IgD-negative memory B cell (primary cell): ENCODE measurements around the gene MZT2A. TPM values are rescaled to one million over a fixed set of nuclear protein-coding genes. Genes with fewer than 3 reads are reported as not detected.
"Not testable (repeated sequence)": the region's sequence is repeated elsewhere in the genome, so short reads cannot be mapped to it uniquely, and the experiment has no call there.

ENCODE experiments used
- H3K27ac Mint-ChIP-seq, 3 donors: one replicate each; pipeline ENCODE4 v1.8.0; 2020 to 2022; ENCODE audit warnings: mild to moderate bottlenecking in 3 of 3, mixed read lengths in 3 of 3, moderate library complexity in 1 of 3
- H3K27me3 Mint-ChIP-seq: one replicate; pipeline ENCODE4 v1.8.0; 2021; ENCODE audit warnings: mixed read lengths
- H3K36me3 Mint-ChIP-seq: one replicate; pipeline ENCODE4 v1.8.0; 2020; ENCODE audit warnings: mild to moderate bottlenecking, mixed read lengths
- H3K4me1 Mint-ChIP-seq, 3 donors: one replicate each; pipeline ENCODE4 v1.8.0; 2020 to 2022; ENCODE audit warnings: mixed read lengths in 3 of 3, mild to moderate bottlenecking in 1 of 3
- H3K4me3 Mint-ChIP-seq, 4 donors: one replicate each; pipeline ENCODE4 v1.8.0; 2020 to 2022; ENCODE audit warnings: mild to moderate bottlenecking in 4 of 4, mixed read lengths in 4 of 4, moderate library complexity in 3 of 4
- H3K9me3 Mint-ChIP-seq, 3 donors: one replicate each; pipeline ENCODE4 v1.8.0; 2020 to 2021; ENCODE audit warnings: mixed read lengths in 3 of 3, mild to moderate bottlenecking in 1 of 3
- polyA plus RNA-seq: library from polyadenylated mRNA; unstranded; fragments of 300-500 nt; fragmentation: Illumina TruSeq; gene quantifications from one replicate; pipeline ENCODE4 v1.2.3, GENCODE V29; 2021

The MZT2A gene
- polyA plus RNA-seq, 1 donor from 2014 or later = 103 TPM

GRCh38 chr2:131511969-131512870 lies 20.0 kb upstream of the MZT2A start:
- peak overlapping the region in 2 of 3 donors; percentile 68 to 74 for H3K27ac Mint-ChIP-seq
- not testable (repeated sequence) for H3K9me3 Mint-ChIP-seq, H3K36me3 Mint-ChIP-seq, H3K27me3 Mint-ChIP-seq
- peaks cover 10 to 14% (median 12%) of the 10 kb centered on the region in 3 donors for H3K4me1 Mint-ChIP-seq
- peak overlapping the region in 1 of 4 donors; percentile 49 for H3K4me3 Mint-ChIP-seq

DNA sequence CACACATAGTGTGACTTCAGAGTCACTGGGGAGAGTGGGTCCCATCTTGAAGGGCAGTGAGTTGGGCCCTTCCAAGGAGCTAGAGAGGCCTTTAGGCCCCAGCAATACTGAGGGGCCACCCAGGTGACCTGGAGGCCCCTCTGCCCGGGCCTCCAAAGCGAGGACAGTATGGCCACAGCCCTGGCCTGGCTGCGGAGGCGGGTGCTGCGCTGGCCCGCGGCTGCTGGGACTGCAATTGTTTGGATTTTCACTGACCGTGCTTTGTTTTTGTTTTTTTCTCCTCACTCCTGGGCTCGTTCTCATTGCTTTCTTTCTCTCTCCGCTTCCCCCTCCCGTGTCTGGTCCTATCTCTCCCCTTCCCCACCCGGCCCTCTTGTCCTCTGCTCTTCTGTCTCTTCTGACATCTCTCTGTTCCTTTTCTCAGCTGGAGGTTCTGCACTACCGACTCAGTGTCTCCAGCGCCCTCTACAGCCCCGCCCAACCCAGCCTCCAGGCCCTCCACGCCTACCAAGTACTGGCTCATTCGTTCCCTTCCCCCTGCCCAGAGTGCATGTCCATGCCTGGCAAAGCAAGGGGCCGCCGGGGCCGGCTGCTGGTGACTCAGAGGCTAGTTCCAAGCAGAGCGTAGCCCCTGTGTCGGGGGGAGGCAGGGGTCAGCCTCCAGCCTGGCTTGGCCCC lies 19.2 kb upstream of the MZT2A start:
- not testable (repeated sequence) for H3K27ac Mint-ChIP-seq, H3K27me3 Mint-ChIP-seq, H3K36me3 Mint-ChIP-seq, H3K9me3 Mint-ChIP-seq
- H3K4me3 Mint-ChIP-seq = peak overlapping the region in 1 of 4 donors; percentile 51
- peaks cover 10 to 14% (median 12%) of the 10 kb centered on the region in 3 donors for H3K4me1 Mint-ChIP-seq

DNA sequence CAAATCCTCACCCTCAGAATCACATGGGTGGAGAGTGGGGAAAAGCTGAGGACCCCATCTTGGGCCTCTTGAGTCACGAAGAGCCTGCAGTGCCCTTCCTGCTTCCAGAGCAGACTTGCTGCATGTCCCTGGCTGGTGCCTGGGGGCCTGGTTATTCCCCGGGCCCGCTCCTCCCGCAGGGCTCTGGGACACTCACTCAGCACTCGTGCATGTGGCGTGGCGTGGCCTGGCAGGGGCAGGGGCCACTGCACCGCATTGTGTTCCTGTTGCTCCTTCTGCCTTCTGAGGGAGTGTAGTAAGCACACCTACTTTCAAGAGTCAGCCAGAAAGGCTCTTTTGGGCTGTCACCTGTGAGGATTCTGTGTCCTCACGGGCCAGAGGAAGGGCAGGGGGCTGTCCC lies 17.4 kb upstream of the MZT2A start:
- no peaks in the 10 kb centered on the region for H3K27me3 Mint-ChIP-seq
- H3K9me3 Mint-ChIP-seq = no peaks in the 10 kb centered on the region
- H3K36me3 Mint-ChIP-seq = peaks cover 4% of the 10 kb centered on the region
- H3K4me1 Mint-ChIP-seq = peaks cover 8 to 12% (median 11%) of the 10 kb centered on the region in 3 donors
- no peak overlapping the region for H3K27ac Mint-ChIP-seq
- no peak overlapping the region for H3K4me3 Mint-ChIP-seq

- H3K9me3 Mint-ChIP-seq, H3K4me3 Mint-ChIP-seq, H3K36me3 Mint-ChIP-seq, H3K27ac Mint-ChIP-seq, H3K27me3 Mint-ChIP-seq, H3K4me1 Mint-ChIP-seq: not testable (repeated sequence)
Observed at GRCh38 chr2:131504082-131504750, 12.0 kb upstream of the MZT2A start.

GRCh38 chr2:131503587-131503986 lies 11.4 kb upstream of the MZT2A start:
- H3K27ac Mint-ChIP-seq, H3K4me1 Mint-ChIP-seq, H3K36me3 Mint-ChIP-seq, H3K4me3 Mint-ChIP-seq, H3K9me3 Mint-ChIP-seq, H3K27me3 Mint-ChIP-seq: not testable (repeated sequence)

DNA sequence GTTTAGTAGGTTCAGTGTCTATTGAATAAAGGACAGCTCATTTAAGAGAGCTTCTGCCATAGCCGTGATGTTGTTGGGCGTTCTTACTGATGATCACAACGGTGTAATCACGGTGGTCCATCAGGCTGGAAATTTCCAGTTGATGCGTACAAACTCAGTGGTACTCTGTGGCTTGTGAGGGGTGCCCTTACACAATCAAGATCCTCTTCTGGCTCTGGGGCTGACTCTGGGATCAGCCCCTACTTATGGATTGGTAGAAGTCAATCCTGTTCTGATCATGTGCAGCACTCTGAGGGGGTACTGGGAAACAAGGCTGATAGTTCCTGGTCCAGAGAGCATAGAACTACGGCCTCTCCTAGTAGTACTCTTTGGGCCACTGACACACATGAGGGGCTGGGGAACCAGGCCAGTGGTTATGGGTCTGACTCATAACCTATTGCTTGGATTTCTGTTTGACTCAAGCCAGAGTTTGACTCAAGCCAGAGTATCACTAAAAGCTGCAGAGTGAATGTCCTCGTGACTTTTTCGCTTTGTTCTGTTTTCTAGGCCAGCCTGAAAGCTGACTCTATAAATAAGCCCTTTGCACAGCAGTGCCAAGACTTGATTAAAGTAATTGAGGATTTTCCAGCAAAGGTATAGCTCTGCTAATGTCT lies 6.2 kb upstream of the MZT2A start:
- not testable (repeated sequence) for H3K27me3 Mint-ChIP-seq, H3K9me3 Mint-ChIP-seq, H3K36me3 Mint-ChIP-seq
- Mint-ChIP-seq H3K4me1 (peaks cover 2 to 14% (median 8%) of the 10 kb centered on the region in 3 donors), H3K27ac (peak overlapping the region in 1 of 3 donors; percentile 16), H3K4me3 (peak overlapping the region in 1 of 4 donors; percentile 33)

DNA sequence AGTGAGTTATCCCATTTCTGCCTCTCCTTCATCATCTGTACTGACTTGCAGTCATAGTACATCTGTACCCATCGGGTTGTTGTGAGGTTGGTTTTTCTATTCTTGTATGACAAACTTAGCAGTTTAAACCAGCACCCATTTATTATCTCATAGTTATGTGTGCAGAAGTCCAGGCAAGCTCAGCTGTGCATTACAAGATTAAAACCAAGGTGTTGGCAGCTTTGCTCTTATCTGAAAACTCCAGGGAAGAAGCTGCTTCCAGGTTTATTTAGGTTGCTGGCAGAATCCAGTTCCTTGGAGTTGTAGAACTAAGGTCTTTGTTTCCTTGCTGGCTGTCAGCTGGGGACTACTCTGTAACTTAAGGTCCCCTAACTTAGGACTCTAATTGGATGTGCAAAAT lies 3.3 kb upstream of the MZT2A start:
- H3K27me3 Mint-ChIP-seq, H3K9me3 Mint-ChIP-seq, H3K36me3 Mint-ChIP-seq: not testable (repeated sequence)
- H3K4me3 Mint-ChIP-seq = peak overlapping the region in 2 of 4 donors; percentile 72 to 86
- H3K27ac Mint-ChIP-seq = peak overlapping the region in 1 of 3 donors; percentile 76
- H3K4me1 Mint-ChIP-seq = peaks cover 8 to 27% (median 11%) of the 10 kb centered on the region in 3 donors

DNA sequence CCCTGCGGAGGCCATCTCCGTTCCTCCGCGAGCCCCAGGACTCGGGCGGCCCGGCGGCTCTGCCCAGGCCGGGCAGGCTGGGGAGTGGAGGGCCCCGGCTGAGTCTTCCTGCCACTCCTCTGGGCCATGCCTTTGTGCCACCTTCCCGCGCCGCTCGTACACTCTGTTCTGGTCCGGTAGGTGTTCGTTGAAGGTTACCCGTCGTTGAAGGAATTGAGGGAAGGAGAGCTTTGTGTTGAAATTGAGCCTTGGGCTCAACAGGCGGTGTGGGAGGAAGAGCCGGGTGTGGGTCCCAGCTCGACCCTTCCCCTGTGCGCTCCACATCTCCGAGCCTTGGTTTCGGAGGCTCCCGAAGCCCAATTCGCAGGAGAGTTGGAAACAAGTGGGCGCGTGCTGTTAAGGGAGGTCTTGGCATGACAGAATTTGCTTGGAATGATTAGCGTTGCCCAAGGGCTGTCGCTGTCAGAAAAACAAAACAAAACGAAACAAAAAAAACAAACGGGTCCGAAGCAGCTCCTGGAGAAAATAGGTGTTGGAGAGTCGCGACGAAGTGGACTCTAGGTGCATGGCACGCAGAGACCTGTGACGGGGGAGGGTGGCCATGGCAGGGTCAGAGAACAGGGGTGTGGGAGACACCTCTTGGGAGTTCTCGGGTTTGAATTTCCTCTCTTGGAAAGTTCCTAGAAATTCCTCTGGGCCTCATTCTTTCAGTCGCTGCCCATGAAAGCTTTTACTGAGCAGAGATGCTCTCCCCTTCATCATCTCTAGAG lies 1.2 kb upstream of the MZT2A start:
- Mint-ChIP-seq H3K9me3 (no peaks in the 10 kb centered on the region), H3K27me3 (no peaks in the 10 kb centered on the region), H3K4me3 (peak overlapping the region; percentile 92 to 96 (median 95)), H3K4me1 (peaks cover 12 to 31% (median 13%) of the 10 kb centered on the region in 3 donors), H3K36me3 (no peaks in the 10 kb centered on the region), H3K27ac (peak overlapping the region; percentile 94 to 97 (median 97))

DNA sequence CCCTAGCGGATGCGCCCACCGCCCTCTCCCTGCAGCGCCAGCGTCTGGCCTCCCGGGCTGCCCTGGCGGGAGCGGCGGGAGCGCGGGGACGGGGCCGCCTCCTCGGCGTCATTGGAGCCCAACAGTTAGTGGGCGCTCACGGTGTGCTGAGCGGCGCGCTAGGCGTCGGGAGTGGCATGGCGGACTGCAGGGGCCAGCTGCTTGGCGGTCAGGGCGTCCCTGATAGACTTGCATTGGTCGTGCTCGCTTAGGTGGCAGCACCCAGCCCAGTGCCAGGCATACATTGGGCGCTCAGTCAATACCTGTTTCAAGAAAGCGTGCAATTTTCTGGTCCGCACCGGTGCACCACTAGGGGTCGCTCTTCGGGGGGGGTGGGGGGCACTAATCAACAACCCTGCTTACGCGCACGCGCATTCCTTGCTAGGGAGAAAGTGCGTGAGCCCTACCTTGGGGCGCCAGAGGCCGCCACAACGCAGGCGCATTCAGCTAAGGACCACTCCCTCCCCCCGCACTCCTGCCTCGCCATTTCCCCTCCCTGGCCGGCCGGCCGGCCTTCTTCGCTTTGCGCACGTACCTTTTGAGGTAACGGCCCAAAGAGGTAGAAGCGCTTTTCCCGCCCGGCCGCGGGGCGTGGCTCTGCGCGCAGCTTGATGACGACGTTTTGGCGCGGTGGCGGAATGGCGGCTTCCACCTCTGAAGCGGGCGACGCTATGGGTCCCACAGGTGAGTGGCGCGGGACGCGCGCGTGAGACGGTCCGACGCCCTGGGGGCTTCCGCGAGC lies 411 bp upstream of the MZT2A start:
- Mint-ChIP-seq H3K27me3 (no peaks in the 10 kb centered on the region), H3K9me3 (no peaks in the 10 kb centered on the region), H3K4me3 (peak overlapping the region; percentile 92 to 96 (median 95)), H3K27ac (peak overlapping the region; percentile 94 to 97 (median 97)), H3K4me1 (peaks cover 10 to 31% (median 15%) of the 10 kb centered on the region in 3 donors), H3K36me3 (no peaks in the 10 kb centered on the region)

GRCh38 chr2:131491469-131491836 lies 744 bp downstream of the MZT2A start:
- Mint-ChIP-seq H3K4me1 (peaks cover 7 to 31% (median 15%) of the 10 kb centered on the region in 3 donors), H3K4me3 (peak overlapping the region; percentile 83 to 94 (median 93))
- not testable (repeated sequence) for H3K9me3 Mint-ChIP-seq

DNA sequence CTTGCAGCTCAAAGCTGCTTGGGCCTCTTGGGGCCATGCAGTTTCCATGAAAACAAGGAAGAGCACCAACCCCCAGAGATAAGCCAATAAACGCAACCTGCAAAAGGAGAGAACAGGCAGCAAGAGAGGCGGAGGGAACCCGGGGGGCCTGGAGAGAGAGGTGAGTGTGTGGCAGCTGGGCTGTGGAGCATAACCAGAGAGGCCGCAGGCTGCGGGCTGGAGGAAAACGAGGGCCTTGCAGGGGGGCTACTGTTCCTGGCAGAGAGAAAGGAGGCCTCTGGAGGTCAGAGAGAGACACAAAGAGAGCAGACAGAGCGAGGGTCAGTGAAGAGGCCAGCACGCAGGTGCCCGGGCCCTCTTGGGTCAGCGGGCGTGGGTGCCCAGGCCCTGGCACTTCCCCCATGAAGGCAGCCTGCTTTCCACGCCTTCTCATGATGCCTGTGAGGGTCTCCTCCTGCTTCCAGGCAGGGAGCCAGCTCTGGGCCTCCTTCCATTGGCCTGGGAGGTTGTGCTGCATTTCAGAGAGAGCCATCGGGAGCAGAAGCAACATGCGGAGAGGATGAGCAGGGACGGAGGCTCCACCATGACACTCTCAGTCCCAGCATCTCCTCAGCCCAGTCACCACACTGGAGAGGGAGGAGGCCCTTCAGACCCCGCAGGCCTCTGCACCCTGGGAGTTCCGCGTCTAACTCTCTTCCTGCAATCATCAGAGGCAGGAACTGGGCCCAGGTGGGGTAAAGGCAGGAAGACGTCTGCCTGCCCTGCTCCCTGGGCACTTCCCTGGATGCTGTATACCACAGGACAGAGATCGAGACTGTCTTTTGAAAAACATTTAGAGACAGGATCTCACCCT lies 1.4 kb downstream of the MZT2A start:
- Mint-ChIP-seq H3K4me1 (peaks cover 7 to 29% (median 15%) of the 10 kb centered on the region in 3 donors), H3K27ac (peak overlapping the region in 2 of 3 donors; percentile 71 to 90), H3K4me3 (peak overlapping the region; percentile 83 to 94 (median 93))
- H3K36me3 Mint-ChIP-seq, H3K9me3 Mint-ChIP-seq, H3K27me3 Mint-ChIP-seq: not testable (repeated sequence)

More at GRCh38 chr2:131491469-131491836, 744 bp downstream of the MZT2A start:
- H3K36me3 Mint-ChIP-seq, H3K27me3 Mint-ChIP-seq: not testable (repeated sequence)
- H3K27ac Mint-ChIP-seq = peak overlapping the region in 2 of 3 donors; percentile 71 to 90

DNA sequence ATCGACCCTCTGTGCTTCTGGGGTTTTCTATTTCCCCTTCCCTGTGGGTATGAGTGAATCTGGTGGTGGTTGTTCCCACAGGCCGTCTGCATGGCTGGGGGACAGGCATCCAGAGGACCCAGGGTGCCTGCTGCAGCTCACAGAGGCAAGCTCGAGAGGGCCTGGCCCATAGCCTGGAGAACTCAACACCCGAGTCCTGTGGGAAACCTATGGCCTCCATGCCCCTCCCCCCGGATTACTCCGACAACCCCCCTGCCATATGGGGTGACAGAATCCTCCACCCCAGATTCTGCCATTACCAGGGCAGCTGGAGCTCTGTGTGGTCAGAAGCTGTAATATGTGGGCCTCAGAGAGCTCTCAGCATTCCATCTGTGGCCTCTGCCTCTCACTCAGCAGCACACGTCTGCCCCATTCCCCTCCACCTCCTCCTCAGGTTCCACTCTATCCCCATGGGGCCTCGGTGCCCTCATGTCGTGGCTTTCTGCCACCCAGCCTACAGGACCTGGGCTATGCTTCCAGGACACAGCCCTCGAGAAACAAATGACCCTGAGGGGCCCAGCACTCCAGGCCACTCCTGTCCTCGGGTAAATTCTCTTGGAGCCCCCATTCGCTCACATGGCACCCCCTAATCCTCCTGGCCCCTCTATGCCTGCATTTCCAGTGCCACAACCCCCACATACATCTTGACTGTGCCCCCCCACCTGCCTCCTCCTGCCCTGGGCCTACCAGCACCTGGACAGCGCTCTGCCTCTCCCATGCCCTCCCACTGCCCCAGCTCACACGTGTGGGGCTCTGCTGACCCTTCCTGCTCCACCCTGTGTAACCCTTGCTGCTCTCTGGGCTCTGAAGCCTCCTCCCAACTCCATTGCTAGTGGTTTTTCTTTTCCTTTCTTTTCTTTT lies 3.6 kb downstream of the MZT2A start:
- Mint-ChIP-seq H3K36me3 (no peaks in the 10 kb centered on the region), H3K4me1 (peaks cover 5 to 18% (median 13%) of the 10 kb centered on the region in 3 donors), H3K9me3 (no peaks in the 10 kb centered on the region), H3K4me3 (peak overlapping the region in 1 of 4 donors; percentile 52), H3K27ac (no peak overlapping the region), H3K27me3 (no peaks in the 10 kb centered on the region)
